Umbilical cord (tissue), 2 donors: ENCODE results near the gene IGFL3. TPM values are rescaled to one million over a fixed set of nuclear protein-coding genes. Genes with fewer than 3 reads are reported as not detected.
"Not testable (repeated sequence)": the region's sequence is repeated elsewhere in the genome, so short reads cannot be mapped to it uniquely, and the experiment has no call there.

ENCODE experiments used
- DNase-seq: peaks from one replicate; pipeline ENCODE4 v3.0.0-alpha.2; 2015; ENCODE audit warnings: low spot score
- total RNA-seq: library from RNA; depleted of rRNA; stranded (reverse); fragments of >200 nt; gene quantifications from one replicate; pipeline ENCODE4 v1.2.3, GENCODE V29; 2014; ENCODE audit warnings: low replicate concordance; ENCODE audit not compliant: insufficient read depth

Gene IGFL3
- not detected for total RNA-seq

DNA sequence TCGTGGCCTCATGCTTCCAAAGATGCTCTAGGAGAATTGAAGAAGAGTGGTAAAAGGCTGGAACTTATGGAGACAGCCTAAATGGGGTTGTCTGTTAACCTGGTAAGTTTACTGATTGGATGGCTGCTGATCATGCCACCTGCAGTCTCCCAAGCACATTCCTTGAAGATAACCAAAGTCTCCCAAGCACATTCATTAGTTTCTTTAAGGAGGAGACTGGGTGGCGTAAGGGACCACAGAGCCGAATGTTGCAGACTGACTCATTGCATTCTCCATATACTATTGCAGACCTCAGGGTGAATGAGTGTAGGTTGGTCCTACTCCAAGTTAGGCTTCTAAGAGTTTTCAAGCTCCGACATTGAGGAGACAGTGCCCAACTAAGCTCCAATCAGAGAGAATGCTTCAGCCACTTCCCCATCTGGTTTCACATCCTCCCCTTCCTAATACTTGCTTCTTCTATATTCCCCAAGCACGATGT is at the start of gene IGFL3:
TSS of gene IGFL3 (minus strand) at position 51 of the 478 bp plus-strand sequence. CDS start at position 12, 39 bp downstream.
- no peak for DNase-seq

DNA sequence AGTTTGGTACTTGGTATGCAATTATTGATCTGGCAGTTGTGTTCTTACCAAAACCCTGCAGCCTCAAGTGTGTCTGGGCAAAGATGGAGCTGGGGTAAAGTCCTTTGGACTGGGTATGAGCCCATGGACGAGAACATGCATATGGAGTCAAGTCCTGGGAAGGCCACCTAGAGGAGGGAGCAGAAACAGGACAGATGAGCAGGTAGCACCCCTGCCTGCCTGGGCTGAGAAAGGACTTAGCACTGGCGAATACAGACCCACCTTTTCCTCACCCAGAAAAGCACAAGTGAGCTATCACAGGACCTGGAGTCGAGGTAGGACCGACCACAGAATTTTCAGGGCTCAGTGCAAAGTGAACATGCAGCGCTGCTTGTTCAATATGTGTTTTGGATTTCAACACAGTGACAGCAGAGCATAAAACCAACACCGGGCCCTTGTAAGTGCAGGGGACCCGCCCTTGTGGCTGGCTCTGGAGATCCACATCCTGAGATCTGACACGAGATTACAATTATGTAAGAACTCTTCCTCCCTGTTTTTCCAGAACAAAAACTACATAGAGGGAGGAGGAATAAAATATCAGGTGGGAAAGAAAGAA is 49.5 kb upstream of the IGFL3 start:
- no peak for DNase-seq

DNA sequence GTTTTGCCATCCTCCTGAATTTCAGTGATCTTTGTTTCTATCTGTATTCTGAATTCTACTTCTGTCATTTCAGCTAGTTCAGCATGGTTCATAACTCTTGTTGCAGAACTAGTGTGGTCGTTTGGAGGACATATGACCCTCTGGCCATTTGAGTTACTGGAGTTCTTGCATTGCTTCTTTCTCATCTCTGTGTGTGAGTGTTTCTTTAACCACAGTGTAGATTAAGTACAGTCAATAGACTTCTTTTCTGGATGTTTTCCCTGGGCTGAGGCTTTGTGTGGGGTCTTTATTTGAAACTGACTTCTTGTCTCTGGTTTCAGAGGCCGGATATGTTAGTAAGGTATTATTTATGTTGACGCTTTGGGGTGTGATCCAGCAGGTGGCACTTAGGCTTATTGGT is 38.2 kb upstream of the IGFL3 start:
- no peak for DNase-seq

DNA sequence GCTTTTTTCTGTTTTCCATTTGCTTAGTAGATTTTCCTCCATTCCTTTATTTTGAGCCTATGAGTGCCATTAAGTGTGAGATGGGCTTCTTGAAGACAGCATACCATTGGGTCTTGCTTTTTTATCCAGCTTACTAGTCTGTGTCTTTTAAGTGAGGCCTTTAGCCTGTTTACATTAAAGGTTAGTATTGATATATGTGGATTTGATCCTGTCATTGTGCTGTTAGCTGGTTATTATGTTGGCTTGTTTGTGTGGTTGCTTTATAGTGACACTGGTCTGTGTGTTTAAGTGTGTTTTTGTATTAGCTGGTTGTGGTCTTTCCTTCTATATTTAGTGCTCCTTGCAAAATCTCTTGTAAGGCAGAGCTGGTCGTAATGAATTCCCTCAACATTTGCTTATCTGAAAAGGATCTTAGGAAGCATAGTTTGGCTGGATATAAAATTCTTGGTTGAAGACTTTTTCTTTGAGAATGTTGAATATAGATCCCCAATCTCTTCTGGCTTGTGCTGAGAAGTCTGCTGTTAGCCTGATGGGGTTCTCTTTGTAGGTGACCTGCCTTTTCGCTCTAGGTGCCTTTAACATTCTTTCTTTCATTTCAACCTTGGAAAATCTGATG is 37.3 kb upstream of the IGFL3 start:
- not testable (repeated sequence) for DNase-seq

DNA sequence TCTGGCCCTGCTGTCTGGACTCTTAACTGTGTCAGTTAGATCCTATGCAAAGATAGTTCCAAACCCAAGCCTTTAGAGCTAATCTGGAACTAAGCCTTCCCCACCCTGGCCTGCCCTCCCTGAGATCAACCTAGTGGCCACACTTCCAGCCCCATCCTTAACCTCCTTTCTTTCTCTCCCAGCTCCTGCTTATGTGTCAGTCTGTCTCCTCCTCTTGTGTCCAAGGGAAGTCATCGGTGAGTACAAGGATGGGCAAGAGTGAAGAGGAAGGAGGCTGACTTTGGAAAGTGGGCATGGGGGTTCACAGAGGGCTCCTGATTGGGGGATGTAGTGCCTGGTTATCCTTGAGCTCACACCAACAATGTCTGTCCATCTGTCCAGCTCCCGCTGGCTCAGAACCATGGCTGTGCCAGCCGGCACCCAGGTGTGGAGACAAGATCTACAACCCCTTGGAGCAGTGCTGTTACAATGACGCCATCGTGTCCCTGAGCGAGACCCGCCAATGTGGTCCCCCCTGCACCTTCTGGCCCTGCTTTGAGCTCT is 35.8 kb upstream of the IGFL3 start:
- DNase-seq, result no peak

DNA sequence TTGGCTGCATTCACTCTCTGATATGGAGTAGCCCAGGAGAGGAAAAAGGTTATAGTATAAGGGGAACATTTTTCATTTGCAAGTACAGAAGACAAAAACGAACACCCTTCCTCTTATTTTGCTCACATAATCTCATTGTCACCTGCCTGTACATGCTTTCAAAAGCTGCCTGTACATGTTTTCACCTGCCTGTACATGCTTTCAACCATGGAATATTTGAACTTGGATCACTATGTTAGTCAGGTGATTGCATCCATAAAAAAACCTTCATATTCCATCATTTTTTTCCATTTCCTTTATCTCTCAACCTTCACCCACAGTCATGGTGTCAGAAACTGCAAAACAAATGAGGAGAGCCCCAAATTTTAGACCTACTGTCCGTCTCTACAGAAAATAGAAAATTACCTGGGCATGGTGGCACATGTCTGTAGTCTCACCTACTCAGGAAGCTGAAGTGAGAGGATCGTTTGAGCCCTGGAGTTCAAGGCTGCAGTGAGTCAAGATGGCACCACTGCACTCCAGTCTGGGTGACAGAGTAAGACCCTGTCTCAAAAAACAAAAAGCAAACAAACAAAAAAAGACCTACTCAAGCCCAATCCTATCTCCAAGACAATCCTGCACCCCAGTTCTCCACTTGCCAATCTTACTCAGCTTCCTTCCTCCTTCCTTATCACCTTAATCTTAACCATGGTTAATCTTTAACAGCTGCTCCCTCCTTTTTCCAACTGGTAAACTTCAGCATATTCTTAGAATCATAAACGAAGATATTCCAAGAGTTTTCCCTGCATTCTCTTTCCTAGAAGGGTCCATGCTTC is 35.1 kb upstream of the IGFL3 start:
- DNase-seq, result no peak

DNA sequence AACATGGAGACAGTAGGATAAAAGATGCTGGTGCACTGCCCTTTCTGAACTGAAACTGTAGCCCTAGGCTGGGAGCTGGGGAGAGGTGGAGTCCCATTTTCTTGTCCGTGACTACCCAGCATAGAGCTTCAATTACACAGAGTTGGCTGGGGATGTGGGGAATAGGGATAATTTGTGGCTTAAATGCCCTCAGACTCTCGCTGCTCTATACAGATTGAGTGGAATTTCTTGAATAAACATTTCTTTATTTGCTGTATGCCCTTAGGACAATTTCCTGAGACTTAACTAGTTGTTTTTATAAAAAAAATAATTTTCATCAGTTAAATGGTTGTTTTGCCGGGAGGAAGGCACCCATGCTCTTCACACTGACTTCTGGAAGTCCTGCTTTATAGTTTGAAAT is 30.7 kb upstream of the IGFL3 start:
- no peak for DNase-seq

DNA sequence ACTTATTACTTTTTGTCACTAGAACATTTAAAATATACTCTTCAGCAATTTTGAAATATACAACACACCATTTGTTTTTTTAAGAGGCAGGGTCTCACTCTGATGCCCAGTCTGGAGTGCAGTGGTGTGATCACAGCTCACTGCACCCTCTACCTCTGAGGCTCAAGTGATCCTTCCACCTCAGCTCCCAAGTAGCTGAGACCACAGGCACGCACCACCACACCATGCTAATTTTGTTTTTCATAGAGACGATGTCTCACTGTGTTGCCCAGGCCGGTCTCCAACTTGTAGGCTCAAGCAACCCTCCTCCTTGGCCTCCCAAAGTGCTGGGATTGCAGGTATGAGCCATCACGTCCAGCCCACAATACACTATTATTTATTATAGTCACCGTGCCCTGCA is 26.1 kb upstream of the IGFL3 start:
- DNase-seq, result no peak

DNA sequence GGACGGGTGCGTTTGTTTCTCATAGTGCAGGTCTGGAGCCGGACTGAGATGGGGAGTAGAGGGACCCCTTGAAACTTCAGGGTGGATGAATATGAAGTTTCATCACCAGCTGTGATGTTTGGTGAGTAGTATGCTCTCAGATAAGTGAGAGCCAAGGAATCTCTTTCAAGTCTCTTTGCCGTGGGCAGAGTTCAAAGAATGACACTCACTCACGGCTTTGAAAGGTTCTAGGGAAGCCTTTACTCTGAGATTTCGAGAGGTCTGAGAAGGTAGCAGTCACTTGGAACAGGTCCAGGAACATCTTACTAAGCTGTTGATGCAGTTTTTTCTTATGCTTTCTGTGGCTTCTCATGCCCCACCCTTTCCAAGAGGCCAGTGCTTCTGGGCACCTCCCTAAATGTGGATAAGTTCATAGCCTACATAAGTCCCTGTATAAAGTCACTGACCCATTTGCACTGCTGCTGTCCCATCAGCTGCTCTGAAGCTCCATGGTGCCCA is 23.4 kb upstream of the IGFL3 start, which contains the start of gene IGFL2:
TSS of gene IGFL2 (plus strand) at position 448 of the 498 bp plus-strand sequence. CDS start at position 489, 41 bp downstream.
- peak; percentile 95 for DNase-seq

DNA sequence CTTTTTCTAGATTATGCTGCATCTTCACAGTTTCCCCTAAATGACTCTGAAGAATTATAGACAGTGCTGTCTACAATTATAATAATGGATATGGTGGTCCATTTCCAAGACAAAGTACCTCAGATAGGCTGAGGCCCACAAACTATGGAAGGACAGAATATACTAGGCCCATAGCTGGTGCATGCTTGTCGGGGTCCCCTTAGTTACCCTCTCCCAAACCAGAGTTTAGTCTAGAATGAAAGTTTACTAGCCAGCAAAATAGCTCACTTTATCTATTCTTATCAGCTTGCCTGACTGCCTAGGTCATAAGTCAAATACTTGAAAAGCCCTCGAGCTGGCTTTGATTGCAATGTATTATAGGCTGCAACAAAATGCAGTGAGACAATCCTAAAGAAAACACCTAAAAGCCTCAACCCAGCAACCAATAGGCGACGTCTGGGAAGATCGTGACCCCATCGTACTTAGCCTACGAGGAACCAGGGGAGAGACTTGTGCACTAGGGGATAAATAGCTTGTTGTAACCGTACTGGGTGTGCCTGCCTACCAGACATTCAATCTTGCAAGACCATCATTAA is 22.8 kb upstream of the IGFL3 start:
- no peak for DNase-seq

DNA sequence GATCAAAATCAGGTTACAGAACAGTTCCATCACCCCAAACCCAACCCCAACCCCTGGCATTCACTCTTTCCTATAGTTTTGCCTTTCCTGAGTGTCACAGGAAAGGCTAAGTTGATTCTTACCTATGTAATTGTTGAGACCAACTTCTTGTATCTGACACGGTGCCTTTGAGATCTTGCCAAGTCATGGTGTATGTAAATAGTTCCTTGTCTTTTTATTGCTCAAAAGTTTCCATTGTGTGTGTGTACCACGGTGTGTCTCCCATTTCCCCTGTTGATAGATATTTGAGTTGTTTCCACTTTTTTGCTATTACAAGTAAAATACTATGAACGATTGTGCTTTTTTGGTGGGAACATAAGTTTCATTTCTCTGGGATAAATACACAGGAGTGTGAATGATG is 20.3 kb upstream of the IGFL3 start:
- DNase-seq, result no peak

DNA sequence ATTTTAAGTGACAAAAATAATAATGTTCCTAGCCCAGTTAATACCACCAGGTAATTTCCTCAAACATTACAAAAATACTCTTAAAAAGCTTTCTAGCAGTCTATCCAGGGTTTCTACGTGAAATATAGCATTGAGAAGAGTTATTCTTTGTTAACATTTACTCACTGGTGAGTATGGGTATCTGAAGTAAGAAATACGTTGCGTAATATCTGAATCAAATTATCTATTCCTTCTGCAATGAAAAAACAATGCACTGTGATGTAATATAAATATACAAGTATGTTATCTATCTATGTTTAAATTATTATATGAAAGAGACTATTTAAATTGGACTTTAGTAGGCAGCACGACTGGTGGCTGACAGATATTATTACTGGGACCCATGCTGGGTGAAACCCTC is 17.8 kb upstream of the IGFL3 start:
- no peak for DNase-seq

DNA sequence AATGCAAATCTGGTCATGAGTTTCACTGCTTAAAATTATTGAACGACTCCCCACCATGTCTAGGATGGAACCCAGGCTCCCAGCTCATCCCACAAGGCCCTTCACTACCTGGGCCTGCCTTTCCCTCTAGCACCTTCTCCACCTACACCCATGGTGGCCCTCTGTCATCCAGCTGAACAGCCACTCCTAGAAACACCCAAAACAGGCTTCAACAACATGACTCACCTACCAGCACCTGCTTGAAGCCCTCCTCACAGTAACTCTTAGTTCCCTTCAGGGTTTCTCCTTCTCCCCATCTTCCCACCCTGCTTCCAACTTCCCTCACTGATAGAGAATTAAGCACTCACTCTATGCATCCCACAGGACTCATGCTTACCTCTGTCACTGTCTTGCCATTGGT is 16.9 kb upstream of the IGFL3 start:
- no peak for DNase-seq

DNA sequence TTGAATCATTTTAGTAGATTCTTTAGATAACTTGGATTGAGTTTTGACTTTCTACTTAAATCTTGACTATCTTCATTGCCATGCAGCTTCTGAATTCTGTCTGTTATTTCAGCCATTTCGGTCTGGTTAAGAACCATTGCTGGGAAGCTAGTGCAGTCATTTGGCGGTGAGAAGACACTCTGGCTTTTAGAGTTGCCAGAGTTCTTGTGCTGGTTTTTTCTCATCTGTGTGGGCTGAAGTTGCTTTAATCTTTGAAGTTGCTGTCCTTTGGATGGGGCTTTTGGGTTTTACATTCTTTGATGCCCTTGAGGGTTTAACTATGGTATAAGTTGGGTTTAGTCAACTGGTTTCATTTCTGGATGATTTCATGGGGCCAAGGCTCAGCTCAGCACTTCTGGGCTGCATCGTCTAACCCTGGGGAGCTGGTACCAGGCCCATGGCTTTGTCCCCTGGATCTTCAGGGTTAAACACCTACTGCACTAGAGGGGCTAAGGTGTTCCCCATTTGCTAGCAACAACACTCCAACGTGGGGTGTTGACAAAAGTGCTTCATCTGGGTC is 13.5 kb upstream of the IGFL3 start:
- no peak for DNase-seq

DNA sequence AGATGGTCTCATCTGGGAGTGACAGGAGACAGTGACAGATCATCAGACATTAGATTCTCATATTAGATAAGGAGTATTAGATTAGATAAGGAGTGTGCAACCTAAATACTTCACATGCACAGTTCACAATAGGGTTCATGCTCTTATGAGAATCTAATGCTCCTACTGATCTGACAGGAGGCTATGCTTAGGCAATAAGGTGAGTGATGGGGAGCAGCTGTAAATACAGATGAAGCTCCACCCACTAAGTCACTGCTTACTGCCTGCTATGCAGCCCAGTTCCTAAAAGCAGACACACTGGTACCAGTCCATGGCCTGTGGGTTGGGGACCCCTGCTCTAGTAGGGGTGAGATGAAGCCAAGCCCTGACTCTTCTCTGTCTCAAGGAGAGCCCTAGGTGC is 10.0 kb upstream of the IGFL3 start:
- DNase-seq, result no peak

DNA sequence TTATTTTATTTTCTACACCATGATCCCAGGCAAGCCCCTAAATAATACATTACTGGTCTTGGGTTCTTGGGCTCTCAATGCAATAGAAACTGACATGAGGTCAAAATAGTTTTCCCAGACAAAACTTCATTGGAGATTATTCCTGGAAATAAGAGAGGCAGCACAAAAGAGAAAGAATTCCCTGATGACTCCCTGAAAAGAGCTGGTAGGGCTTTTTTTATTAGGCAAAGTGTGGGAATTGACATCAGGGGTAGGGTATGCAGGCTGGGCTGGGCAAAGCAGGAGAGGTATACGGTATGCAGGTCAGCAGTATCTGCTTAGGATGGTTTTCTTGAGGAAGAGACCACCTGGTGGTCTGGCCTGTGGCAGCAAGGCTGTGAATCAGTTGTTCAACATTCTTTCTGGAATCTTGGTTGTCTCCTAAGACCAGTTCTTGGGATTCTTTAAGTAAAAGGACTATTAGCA is 9.3 kb upstream of the IGFL3 start:
- DNase-seq, result no peak

DNA sequence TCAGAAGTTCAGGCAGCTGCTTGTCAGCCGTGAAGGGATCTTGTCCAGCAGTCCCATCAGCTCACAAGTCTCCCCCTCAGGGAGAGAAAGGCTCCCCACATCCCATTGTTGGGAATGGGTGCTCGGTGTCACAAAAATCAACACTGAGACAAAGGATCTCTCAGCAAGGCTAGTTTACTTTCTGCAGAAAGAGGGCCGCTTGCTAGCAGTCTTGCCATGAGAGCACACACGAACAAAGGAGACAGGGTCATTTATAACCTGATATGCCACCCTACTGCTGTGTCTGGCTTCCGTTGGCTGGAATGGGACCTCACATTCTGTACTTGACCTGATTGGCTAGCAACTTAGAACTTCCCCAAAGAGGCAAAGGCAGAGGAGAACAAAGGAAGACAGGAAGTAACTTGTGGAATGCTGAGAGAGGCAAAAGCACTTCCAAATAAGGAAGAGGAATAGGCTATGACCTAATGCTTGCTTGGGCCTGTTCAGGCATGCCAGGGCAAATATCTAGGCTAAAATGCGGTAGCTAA is 8.7 kb upstream of the IGFL3 start:
- DNase-seq, result peak; percentile 88

DNA sequence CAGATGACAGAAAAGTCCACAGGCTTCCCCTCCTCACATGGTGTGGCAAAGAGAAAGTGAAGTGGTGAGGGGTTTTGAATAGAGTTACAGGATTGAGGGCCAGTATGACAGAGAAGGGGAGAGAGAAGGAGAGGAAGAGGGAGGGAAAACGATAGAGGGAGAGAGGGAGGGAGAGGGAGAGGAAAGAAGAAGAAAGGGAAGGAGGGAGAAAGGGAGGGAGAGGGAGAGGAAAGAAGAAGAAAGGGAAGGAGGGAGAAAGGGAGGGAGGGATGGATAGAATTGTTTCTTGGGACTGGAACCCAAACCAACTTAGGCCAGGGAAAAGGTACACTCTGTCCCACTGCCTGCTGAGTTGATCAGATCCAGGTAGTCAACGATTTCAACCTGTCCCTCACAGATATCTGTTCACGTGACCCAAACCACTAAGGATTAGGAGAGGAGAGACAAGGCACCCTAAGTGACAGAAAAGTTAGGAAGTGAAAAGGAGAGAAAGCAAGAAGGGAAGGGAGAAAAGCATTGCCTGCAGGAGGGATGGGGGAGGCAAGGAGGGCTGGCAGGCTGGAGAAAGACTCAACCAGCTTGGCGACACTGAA is 8.1 kb upstream of the IGFL3 start:
- DNase-seq, result no peak

DNA sequence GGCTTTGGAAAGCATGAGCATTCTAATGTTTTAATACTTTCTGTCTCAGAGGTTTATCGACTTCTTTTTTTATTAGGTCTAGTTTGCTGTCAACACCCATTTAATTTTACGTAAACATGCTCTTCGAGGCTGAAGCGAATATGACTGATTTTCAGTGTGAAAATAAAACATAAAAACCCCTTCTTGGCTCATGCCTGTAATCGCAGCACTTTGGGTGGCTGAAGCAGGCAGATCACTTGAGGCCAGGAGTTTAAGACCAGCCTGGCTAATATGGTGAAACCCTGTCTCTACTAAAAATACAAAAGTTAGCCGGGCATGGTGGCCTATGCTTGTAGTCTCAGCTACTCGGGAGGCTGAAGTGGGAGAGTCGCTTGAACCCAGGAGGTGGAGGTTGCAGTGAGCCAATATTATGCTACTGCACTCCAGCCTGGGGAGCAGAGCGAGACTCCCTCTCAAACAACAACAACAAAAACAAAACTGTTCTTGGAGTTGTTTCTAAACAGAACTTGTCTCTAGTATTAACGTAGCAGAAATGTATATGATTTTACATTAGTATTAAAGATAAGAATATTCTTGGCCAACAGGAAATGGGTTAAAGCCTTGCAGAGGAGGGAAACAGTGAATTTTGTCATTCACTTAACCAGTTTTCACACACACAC is 7.1 kb upstream of the IGFL3 start:
- no peak for DNase-seq

DNA sequence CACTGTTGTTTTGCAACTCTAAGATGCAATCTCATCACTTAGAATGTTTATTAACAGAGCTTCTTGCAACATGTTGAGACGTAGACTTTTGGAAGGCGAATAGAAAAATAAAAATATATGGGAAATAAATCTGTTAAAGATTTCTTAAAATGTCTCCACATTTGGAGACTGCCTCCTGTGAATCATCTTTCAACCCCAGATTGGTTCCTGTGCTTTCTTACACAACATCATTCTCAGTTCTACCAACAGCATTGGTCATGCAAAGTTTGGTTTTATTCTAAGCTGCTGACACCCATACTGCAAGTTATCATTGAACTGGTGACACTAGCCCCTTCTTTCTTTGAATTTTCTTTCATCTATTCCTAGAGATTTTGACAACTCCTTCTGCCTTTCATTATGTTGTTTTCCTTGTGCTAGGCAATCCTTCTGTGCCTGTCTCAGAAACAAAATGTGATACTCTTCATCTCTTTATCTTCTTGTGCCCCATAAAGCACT is 1.6 kb upstream of the IGFL3 start:
- DNase-seq, result no peak
